IMR-90 (cell line): ENCODE measurements around the gene LRRC75B. TPM values are rescaled to one million over a fixed set of nuclear protein-coding genes. Genes with fewer than 3 reads are reported as not detected.

Experiments
- ATAC-seq: fragments of 200-7000 bp; cut with Tn5 transposase; 2 replicates; pipeline ENCODE4 v1.9.1; 2020; ENCODE audit warnings: low read depth, mild to moderate bottlenecking, moderate library complexity
- BruUV-seq: library from RNA; stranded (reverse); fragments of 400-500 nt; replicated peaks from 2 replicates; lab custom pipeline; 2021; lab: Mats Ljungman, UMichigan
- CTCF ChIA-PET: fragments of 300-600 bp; formaldehyde crosslinking; extraction: SDS; loops from one replicate; lab custom pipeline; 2021; ENCODE audit warnings: antibody characterized with exemption; lab: Yijun Ruan, JAX
- POLR2A ChIA-PET: fragments of 300-600 bp; sonication (Branson Sonifier 250); formaldehyde crosslinking; loops from one replicate; lab custom pipeline; 2022; ENCODE audit warnings: antibody characterized with exemption; ENCODE audit not compliant: unreplicated experiment; lab: Charles Lee
- DNase-seq: peaks from one replicate; pipeline ENCODE4 v3.0.0; 2013
- H2AFZ ChIP-seq: replicated peaks from 2 replicates; pipeline ENCODE3; 2013; ENCODE audit warnings: low read length, mild to moderate bottlenecking; ENCODE audit not compliant: poor library complexity
- H2AK5ac ChIP-seq: 2 replicates; pipeline ENCODE4 v1.6.1; 2013; ENCODE audit warnings: low read depth, low read length, inconsistent platforms
- H2AK9ac ChIP-seq: replicated peaks from 2 replicates; pipeline ENCODE3; 2013; ENCODE audit warnings: mild to moderate bottlenecking, low read depth, low read length, moderate library complexity; ENCODE audit not compliant: poor library complexity
- H2BK120ac ChIP-seq: 2 replicates; pipeline ENCODE4 v1.6.1; 2013; ENCODE audit warnings: low read depth, low read length, inconsistent platforms
- H2BK15ac ChIP-seq: 3 replicates; pipeline ENCODE4 v1.6.1; 2013; ENCODE audit warnings: low read depth, low read length, inconsistent platforms
- H2BK20ac ChIP-seq: 2 replicates; pipeline ENCODE4 v1.6.1; 2013; ENCODE audit warnings: low read depth, mild to moderate bottlenecking, inconsistent platforms, low read length, moderate library complexity
- H2BK5ac ChIP-seq: 2 replicates; pipeline ENCODE4 v1.6.1; 2013; ENCODE audit warnings: mild to moderate bottlenecking, low read depth, low read length, inconsistent platforms; ENCODE audit not compliant: poor library complexity, severe bottlenecking
- H3K14ac ChIP-seq: replicated peaks from 2 replicates; pipeline ENCODE4 v1.6.1; 2013; ENCODE audit warnings: low read depth, low read length, inconsistent platforms
- H3K18ac ChIP-seq: 2 replicates; pipeline ENCODE4 v1.6.1; 2013; ENCODE audit warnings: low read depth, low read length, control low read depth
- H3K23ac ChIP-seq: 2 replicates; pipeline ENCODE4 v1.6.1; 2013; ENCODE audit warnings: low read depth, low read length, inconsistent platforms
- H3K27ac ChIP-seq: 2 replicates; pipeline ENCODE4 v1.5.1; 2013; ENCODE audit warnings: mild to moderate bottlenecking, control low read depth, low read length; ENCODE audit not compliant: insufficient read depth
- H3K27me3 ChIP-seq: 2 replicates; pipeline ENCODE4 v1.6.1; 2013; ENCODE audit warnings: low read length; ENCODE audit not compliant: control insufficient read depth, insufficient read depth
- H3K36me3 ChIP-seq: 2 replicates; pipeline ENCODE4 v1.6.1; 2013; ENCODE audit warnings: low read length, mixed read lengths; ENCODE audit not compliant: control insufficient read depth, insufficient read depth
- H3K4ac ChIP-seq: 2 replicates; pipeline ENCODE4 v1.6.1; 2013; ENCODE audit warnings: low read depth, low read length, inconsistent platforms
- H3K4me1 ChIP-seq: 2 replicates; pipeline ENCODE4 v1.6.1; 2013; ENCODE audit warnings: low read length, mixed read lengths; ENCODE audit not compliant: control insufficient read depth, insufficient read depth
- H3K4me2 ChIP-seq: 2 replicates; pipeline ENCODE4 v1.6.1; 2013; ENCODE audit warnings: low read depth, mild to moderate bottlenecking, control low read depth, low read length, moderate library complexity
- H3K4me3 ChIP-seq: 2 replicates; pipeline ENCODE4 v1.5.1; 2013; ENCODE audit warnings: low read depth, mild to moderate bottlenecking, control low read depth, low read length, moderate library complexity; ENCODE audit not compliant: insufficient read depth
- H3K56ac ChIP-seq: 2 replicates; pipeline ENCODE4 v1.6.1; 2013; ENCODE audit warnings: low read length, inconsistent platforms; ENCODE audit not compliant: insufficient read depth; ENCODE audit errors: extremely low read depth
- H3K79me1 ChIP-seq, 2 experiments: 2 replicates each; pipeline ENCODE4 v1.6.1; 2013; ENCODE audit warnings: low read length in 2 of 2, inconsistent platforms in 1 of 2, low read depth in 1 of 2
- H3K9ac ChIP-seq: 2 replicates; pipeline ENCODE4 v1.6.1; 2013; ENCODE audit warnings: low read depth, low read length, control low read depth
- H3K9me1 ChIP-seq: 2 replicates; pipeline ENCODE4 v1.6.1; 2013; ENCODE audit warnings: low read length, inconsistent platforms; ENCODE audit not compliant: insufficient read depth
- H3K9me3 ChIP-seq: 2 replicates; pipeline ENCODE4 v1.6.1; 2013; ENCODE audit warnings: low read length; ENCODE audit not compliant: control insufficient read depth, insufficient read depth
- H4K20me1 ChIP-seq: 2 replicates; pipeline ENCODE4 v1.6.1; 2013; ENCODE audit warnings: low read length, inconsistent platforms; ENCODE audit not compliant: insufficient read depth
- H4K5ac ChIP-seq: 2 replicates; pipeline ENCODE4 v1.6.1; 2013; ENCODE audit warnings: mild to moderate bottlenecking, low read depth, low read length, control low read depth
- H4K8ac ChIP-seq, 2 experiments: 2 replicates each; pipeline ENCODE4 v1.6.1; 2013; ENCODE audit warnings: low read depth in 2 of 2, low read length in 2 of 2, control low read depth in 1 of 2, inconsistent platforms in 1 of 2
- H4K91ac ChIP-seq: 2 replicates; pipeline ENCODE4 v1.6.1; 2013; ENCODE audit warnings: low read depth, low read length, inconsistent platforms; ENCODE audit not compliant: insufficient read depth
- CHD1 ChIP-seq: IDR thresholded peaks from 2 replicates; pipeline ENCODE4 v1.6.1; 2012; ENCODE audit warnings: low read depth, low read length, improper control_type of control experiment
- FOS ChIP-seq: fragments of 150-350 bp; IDR thresholded peaks from 2 replicates; pipeline ENCODE4 v1.6.1; 2016; ENCODE audit warnings: low read depth, low read length
- RAD21 ChIP-seq: IDR thresholded peaks from 2 replicates; pipeline ENCODE4 v1.6.1; 2012; ENCODE audit warnings: low read length, improper control_type of control experiment
- RFX5 ChIP-seq: IDR thresholded peaks from 2 replicates; pipeline ENCODE4 v1.8.0; 2012; ENCODE audit warnings: low read depth, mild to moderate bottlenecking, low read length, moderate library complexity
- WGBS, 2 experiments: methylation state at CpG; one replicate each; pipeline versions ENCODE4 v1.1.5 to v1.1.7; 2013; ENCODE audit warnings: missing lambda C conversion rate in 2 of 2; ENCODE audit not compliant: insufficient read length in 1 of 2; ENCODE audit errors: extremely low coverage in 2 of 2; 5-methylcytosine and 5-hydroxymethylcytosine counted together
- dilution Hi-C: fragments of 300-500 bp; cut with HindIII; formaldehyde crosslinking; loops from one replicate; pipeline ENCODE4 v1.14.3; 2018; ENCODE audit warnings: low sequenced_read_pairs; ENCODE audit not compliant: unreplicated experiment
- in situ Hi-C: fragments of 300-500 bp; cut with MboI; formaldehyde crosslinking; loops from 3 replicates; pipeline ENCODE4 v1.14.3; 2019; ENCODE audit warnings: low sequenced_read_pairs, inconsistent platforms, mixed read lengths
- intact Hi-C: fragments of 100-400 bp; cut with micrococcal nuclease; formaldehyde crosslinking; loops from 2 replicates; pipeline ENCODE4 v1.10.0; 2022
- polyA plus RNA-seq, 3 experiments: library from polyadenylated mRNA; depleted of rRNA; stranded (reverse); fragments of >200 nt; gene quantifications; 2 replicates each; pipeline ENCODE4 v1.2.3, GENCODE V29; 2012; ENCODE audit warnings: low replicate concordance in 1 of 3
- total RNA-seq: library from RNA; depleted of rRNA; stranded (reverse); fragments of >200 nt; gene quantifications from 2 replicates; pipeline ENCODE4 v1.2.3, GENCODE V29; 2012

Gene LRRC75B
- total and polyA plus RNA-seq, 2 of the 4 experiments (the other 2 are of a cell fraction), result 1.6 to 10.7 TPM

DNA sequence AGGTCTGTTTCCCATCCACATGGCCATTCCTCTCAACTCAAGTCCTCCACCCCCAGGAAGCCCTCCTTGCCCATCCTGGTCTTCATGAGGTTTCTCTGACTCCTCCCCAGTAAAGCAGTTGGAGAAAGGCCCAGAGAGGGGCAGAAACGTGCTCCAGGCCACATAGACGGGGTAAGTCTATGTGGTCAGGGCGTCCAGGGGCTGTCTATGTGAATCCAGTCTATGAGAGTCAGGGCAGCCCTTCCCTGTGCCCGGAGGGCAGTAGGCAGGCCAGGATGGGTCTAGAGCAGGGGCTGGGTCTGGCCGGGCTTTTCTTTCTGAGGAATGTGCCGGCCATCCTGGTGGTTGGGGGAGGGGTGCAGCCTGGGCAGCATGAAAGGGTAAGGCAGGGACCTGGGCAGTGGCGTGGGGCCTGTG, 49.7 kb downstream of the LRRC75B start:
- no TSS peak for BruUV-seq

More for the DNA sequence above, 49.7 kb downstream of the LRRC75B start:
- Histone ChIP-seq H2AK9ac (no peak overlapping the region), H3K56ac (no peak overlapping the region), H2BK15ac (no peak overlapping the region), H2BK5ac (no peak overlapping the region), H4K5ac (no peak overlapping the region), H3K36me3 (peaks cover 65% of the 10 kb centered on the region), H3K27ac (no peak overlapping the region), H3K18ac (no peak overlapping the region), H3K23ac (no peak overlapping the region), H3K4ac (no peak overlapping the region), H4K20me1 (peaks cover 12% of the 10 kb centered on the region; the same call in 1 of the 2 replicates), H3K9me3 (no peaks in the 10 kb centered on the region), H3K4me1 (peaks cover 2% of the 10 kb centered on the region; the same call in 1 of the 2 replicates), H3K4me2 (no peak overlapping the region), H3K27me3 (no peaks in the 10 kb centered on the region), H3K9me1 (peaks cover 6% of the 10 kb centered on the region; the same call in 1 of the 2 replicates), H3K9ac (no peak overlapping the region), H3K79me1 (peaks cover 6 to 44% of the 10 kb centered on the region in 2 experiments; a peak in 3 of 4 replicates), H2AFZ (no peak overlapping the region), H3K4me3 (no peak overlapping the region), H2BK120ac (no peak overlapping the region), H2AK5ac (no peak overlapping the region), H2BK20ac (no peak overlapping the region), H4K91ac (no peak overlapping the region), H4K8ac (no peak overlapping the region), H3K14ac (no peak overlapping the region)
- intact Hi-C loops, result no loop called here
- in situ Hi-C loops, result no loop called here
- CTCF ChIA-PET, result no interaction called here
- no peak for TF ChIP-seq CHD1
- no peak for TF ChIP-seq RFX5
- TF ChIP-seq FOS, result no peak
- TF ChIP-seq RAD21, result no peak
- no peak for ATAC-seq
- no peak for DNase-seq
- dilution Hi-C loops, result no loop called here
- POLR2A ChIA-PET, result no interaction called here
- 100% methylated on average over 2 of the region's 7 CpGs; no CpG with 5 or more reads in 1 of the 2 experiments for WGBS, 2 experiments
